KOPT-K1 (cell line): ENCODE measurements around the gene EIF4G1.
A peak's percentile ranks its signal among the peaks of the same experiment; 100 is the strongest.
"Not testable (repeated sequence)": the region's sequence is repeated elsewhere in the genome, so short reads cannot be mapped to it uniquely, and the experiment has no call there.

Source experiments
- H3K27ac ChIP-seq: fragments of 200-600 bp; sonication (generic); 2 replicates; pipeline ENCODE4 v1.5.1; 2016; ENCODE audit warnings: antibody characterized with exemption, mild to moderate bottlenecking, low read depth, low read length; ENCODE audit not compliant: poor library complexity, severe bottlenecking
- H3K36me3 ChIP-seq: fragments of 200-600 bp; sonication (generic); 2 replicates; pipeline ENCODE4 v1.5.1; 2017; ENCODE audit warnings: antibody characterized with exemption, mild to moderate bottlenecking, low read length, moderate library complexity; ENCODE audit not compliant: insufficient read depth
- H3K9me3 ChIP-seq: fragments of 200-600 bp; sonication (generic); 2 replicates; pipeline ENCODE4 v1.5.1; 2017; ENCODE audit warnings: antibody characterized with exemption, low read length, mild to moderate bottlenecking; ENCODE audit not compliant: insufficient read depth, poor library complexity, severe bottlenecking

The EIF4G1 gene

GRCh38 chr3:184335661-184336546 is 21.5 kb downstream of the EIF4G1 start:
- peaks cover 48% of the 10 kb centered on the region for H3K36me3 ChIP-seq
- H3K9me3 ChIP-seq, result no peaks in the 10 kb centered on the region
- H3K27ac ChIP-seq, result peak overlapping the region; percentile 35

GRCh38 chr3:184336547-184337398 is 22.4 kb downstream of the EIF4G1 start:
- Histone ChIP-seq H3K27ac (peak overlapping the region; percentile 19), H3K9me3 (no peaks in the 10 kb centered on the region), H3K36me3 (peaks cover 39% of the 10 kb centered on the region)

- Histone ChIP-seq H3K9me3 (no peaks in the 10 kb centered on the region), H3K36me3 (peaks cover 33% of the 10 kb centered on the region), H3K27ac (peak within 1 kb of the TSS; percentile 19)
Measured at GRCh38 chr3:184337399-184337714, 23.0 kb downstream of the EIF4G1 start, which contains the start of gene FAM131A. TSS of gene FAM131A (plus strand) at chr3:184337600. CDS start at chr3:184337631, 31 bp downstream.

GRCh38 chr3:184337981-184338380 is 23.6 kb downstream of the EIF4G1 start:
- Histone ChIP-seq H3K36me3 (peaks cover 27% of the 10 kb centered on the region), H3K9me3 (no peaks in the 10 kb centered on the region), H3K27ac (no peak overlapping the region)

DNA sequence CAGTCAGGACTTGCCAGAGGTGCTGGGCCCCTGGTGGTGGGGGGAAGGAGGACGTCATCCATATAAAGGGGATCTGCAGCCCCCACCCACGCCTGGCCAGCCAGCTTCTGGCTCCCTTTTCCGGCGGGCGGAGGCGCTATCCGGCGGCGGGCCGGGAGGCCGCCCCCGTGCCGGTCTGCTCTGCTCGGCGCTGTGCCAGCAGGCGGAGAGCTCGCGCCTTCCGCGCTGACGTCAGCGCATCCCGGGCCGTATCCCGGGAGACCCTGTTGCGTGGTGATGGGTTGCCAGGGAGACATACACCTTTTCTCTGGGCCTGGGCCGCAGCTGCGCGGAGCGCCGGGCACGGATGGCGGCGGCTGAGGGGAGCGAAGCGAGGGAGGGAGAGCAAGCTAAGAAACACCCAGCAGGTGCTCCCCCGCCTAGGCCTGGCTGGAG is 24.1 kb downstream of the EIF4G1 start:
- H3K27ac ChIP-seq, result no peak overlapping the region
- peaks cover 22% of the 10 kb centered on the region for H3K36me3 ChIP-seq
- H3K9me3 ChIP-seq, result no peaks in the 10 kb centered on the region

GRCh38 chr3:184339001-184339400 is 24.6 kb downstream of the EIF4G1 start:
- Histone ChIP-seq H3K36me3 (peaks cover 17% of the 10 kb centered on the region), H3K9me3 (no peaks in the 10 kb centered on the region), H3K27ac (no peak overlapping the region)

- not testable (repeated sequence) for H3K27ac ChIP-seq, H3K9me3 ChIP-seq
- H3K36me3 ChIP-seq, result peaks cover 11% of the 10 kb centered on the region
Measured at GRCh38 chr3:184339451-184340135, 25.2 kb downstream of the EIF4G1 start.

GRCh38 chr3:184341925-184342324 is 27.5 kb downstream of the EIF4G1 start:
- Histone ChIP-seq H3K36me3 (no peaks in the 10 kb centered on the region), H3K27ac (no peak overlapping the region), H3K9me3 (no peaks in the 10 kb centered on the region)

- Histone ChIP-seq H3K27ac (no peak overlapping the region), H3K36me3 (no peaks in the 10 kb centered on the region)
Measured at GRCh38 chr3:184343200-184343876, 28.9 kb downstream of the EIF4G1 start.

GRCh38 chr3:184344579-184345316 is 30.3 kb downstream of the EIF4G1 start:
- H3K9me3 ChIP-seq, result no peaks in the 10 kb centered on the region
- no peaks in the 10 kb centered on the region for H3K36me3 ChIP-seq
- no peak overlapping the region for H3K27ac ChIP-seq

More at GRCh38 chr3:184343200-184343876, 28.9 kb downstream of the EIF4G1 start:
- no peaks in the 10 kb centered on the region for H3K9me3 ChIP-seq

- Histone ChIP-seq H3K36me3 (no peaks in the 10 kb centered on the region), H3K27ac (no peak overlapping the region), H3K9me3 (no peaks in the 10 kb centered on the region)
Measured at GRCh38 chr3:184345317-184346144, 31.1 kb downstream of the EIF4G1 start.

DNA sequence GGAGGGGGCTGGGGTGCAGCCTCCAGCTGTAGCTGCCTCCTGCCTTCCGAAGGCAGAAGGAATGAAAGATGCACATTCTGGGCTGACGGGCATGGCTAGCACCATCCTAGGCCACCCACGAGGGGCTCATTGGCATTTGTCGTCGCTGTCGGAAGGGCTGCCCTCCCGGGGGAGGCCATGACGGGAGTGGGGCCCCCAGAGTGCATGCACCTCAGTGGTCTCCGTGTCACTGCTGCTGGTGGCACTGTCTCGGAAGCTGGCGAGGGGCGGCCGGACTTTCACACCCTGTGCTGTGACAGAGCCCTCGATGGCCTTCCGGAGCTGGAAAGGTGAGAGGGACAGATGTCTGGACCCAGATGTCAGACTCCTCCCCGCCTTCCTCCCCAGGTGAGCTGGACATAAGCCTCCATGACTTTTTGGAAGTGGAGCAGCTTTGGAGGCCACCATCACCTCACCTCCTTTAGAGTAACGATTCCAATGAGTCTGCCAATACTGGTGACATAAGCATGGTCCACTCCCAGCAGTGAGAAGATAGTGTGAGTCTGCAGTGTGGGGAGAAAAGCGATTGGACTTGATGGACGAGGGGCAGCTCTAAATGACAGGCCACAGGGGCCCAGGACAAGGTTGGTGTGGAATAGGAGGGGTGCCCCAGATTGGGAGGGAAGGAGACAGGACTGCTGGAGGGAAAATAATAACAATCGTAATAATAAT is 32.2 kb downstream of the EIF4G1 start:
- Histone ChIP-seq H3K36me3 (no peaks in the 10 kb centered on the region), H3K27ac (no peak overlapping the region), H3K9me3 (no peaks in the 10 kb centered on the region)
